ENCODE measurements around the gene ADCK1. TPM values are rescaled to one million over a fixed set of nuclear protein-coding genes. Genes with fewer than 3 reads are reported as not detected.

ADCK1 gene
- total RNA-seq, 4 donors from 2014 or later = 6.0 to 16.0 (median 9.0) TPM

DNA sequence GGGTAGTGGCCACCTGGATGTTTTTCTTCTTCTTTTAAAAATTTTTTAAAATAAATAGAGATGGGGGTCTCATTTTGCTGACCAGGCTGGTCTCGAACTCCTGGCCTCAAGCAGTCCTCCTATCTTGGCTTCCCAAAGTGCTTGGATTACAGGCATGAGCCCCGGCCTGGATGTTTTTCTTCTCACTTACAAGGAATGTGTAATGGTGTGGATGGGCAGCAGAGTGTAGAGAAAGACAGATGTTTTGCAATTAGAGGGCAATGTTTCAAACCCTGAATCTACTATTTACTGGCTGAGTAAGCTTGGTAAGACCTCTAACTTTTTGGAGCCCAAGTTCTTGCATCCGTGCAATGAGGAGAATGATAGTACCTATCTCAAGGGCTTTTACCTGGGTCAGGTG lies 48.1 kb downstream of the ADCK1 start:
- H3K9me3 ChIP-seq = no peaks in the 10 kb centered on the region
- H3K27ac ChIP-seq = no peak overlapping the region
- H3K36me3 ChIP-seq = no peaks in the 10 kb centered on the region
- WGBS = 88% methylated on average over 3 of the region's 3 CpGs
- H3K4me1 ChIP-seq = no peaks in the 10 kb centered on the region
- H3K27me3 ChIP-seq = no peaks in the 10 kb centered on the region
- DNase-seq (ENCODE audit: low spot score in 2 of 2) = no peak
- H3K4me3 ChIP-seq = no peak overlapping the region
- TF ChIP-seq, protein P1, sequence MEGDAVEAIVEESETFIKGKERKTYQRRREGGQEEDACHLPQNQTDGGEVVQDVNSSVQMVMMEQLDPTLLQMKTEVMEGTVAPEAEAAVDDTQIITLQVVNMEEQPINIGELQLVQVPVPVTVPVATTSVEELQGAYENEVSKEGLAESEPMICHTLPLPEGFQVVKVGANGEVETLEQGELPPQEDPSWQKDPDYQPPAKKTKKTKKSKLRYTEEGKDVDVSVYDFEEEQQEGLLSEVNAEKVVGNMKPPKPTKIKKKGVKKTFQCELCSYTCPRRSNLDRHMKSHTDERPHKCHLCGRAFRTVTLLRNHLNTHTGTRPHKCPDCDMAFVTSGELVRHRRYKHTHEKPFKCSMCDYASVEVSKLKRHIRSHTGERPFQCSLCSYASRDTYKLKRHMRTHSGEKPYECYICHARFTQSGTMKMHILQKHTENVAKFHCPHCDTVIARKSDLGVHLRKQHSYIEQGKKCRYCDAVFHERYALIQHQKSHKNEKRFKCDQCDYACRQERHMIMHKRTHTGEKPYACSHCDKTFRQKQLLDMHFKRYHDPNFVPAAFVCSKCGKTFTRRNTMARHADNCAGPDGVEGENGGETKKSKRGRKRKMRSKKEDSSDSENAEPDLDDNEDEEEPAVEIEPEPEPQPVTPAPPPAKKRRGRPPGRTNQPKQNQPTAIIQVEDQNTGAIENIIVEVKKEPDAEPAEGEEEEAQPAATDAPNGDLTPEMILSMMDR (IDR thresholded peaks at IDR 0.05) = no peak
- no peak for TF ChIP-seq EP300 (IDR thresholded peaks at IDR 0.05)
- TF ChIP-seq POLR2AphosphoS5 (IDR thresholded peaks at IDR 0.05) = no peak
- TF ChIP-seq POLR2A (IDR thresholded peaks at IDR 0.05) = no peak

DNA sequence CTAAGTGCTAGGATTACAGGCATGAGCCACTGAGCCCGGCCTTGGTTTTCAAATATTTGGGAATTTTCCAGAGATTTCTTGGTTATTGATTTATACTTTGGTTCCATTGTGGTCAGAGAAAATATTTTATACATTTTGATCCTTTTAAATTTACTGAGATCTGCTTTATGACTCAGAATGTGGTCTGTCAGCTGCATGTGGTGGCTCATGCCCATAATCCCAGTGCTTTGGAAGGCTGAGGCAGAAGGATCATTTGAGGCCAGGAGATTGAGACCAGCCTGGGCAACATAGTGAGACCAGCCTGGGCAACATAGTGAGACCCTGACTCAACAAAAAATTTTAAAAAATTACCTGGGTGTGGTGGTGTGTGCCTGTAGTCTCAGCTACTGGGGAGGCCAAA lies 49.8 kb downstream of the ADCK1 start:
- Histone ChIP-seq H3K36me3 (no peaks in the 10 kb centered on the region), H3K27me3 (no peaks in the 10 kb centered on the region), H3K27ac (no peak overlapping the region), H3K4me1 (no peaks in the 10 kb centered on the region), H3K9me3 (no peaks in the 10 kb centered on the region), H3K4me3 (no peak overlapping the region)
- DNase-seq (ENCODE audit: low spot score in 2 of 2) = no peak
- no peak for TF ChIP-seq POLR2AphosphoS5 (IDR thresholded peaks at IDR 0.05)
- TF ChIP-seq EP300 (IDR thresholded peaks at IDR 0.05) = no peak
- TF ChIP-seq, protein P1 (IDR thresholded peaks at IDR 0.05) = no peak
- no peak for TF ChIP-seq POLR2A (IDR thresholded peaks at IDR 0.05)
- 86% methylated on average over 1 of the region's 1 CpG for WGBS

DNA sequence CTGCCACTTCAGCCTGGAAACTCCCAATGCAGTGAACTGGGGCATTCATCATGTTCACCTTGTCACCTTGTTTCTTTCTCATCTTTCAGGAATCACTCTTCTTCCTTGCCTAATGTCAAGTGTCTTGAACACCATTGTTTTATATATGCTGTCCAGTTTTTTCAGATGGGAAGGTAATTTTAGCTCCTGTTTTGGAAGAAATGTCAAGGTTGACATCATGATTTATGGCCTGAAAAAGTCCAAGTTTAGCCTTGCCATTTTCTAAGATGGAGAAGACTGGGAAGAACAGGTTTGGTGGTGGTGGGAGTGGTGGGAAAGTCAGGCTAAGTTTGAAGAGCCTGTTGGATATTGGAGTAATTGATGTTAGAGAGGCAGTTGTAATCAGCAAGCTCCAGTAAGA lies 54.0 kb downstream of the ADCK1 start:
- H3K27me3 ChIP-seq = no peaks in the 10 kb centered on the region
- no peaks in the 10 kb centered on the region for H3K9me3 ChIP-seq
- H3K4me3 ChIP-seq = no peak overlapping the region
- no peaks in the 10 kb centered on the region for H3K4me1 ChIP-seq
- no peak for TF ChIP-seq EP300 (IDR thresholded peaks at IDR 0.05)
- TF ChIP-seq, protein P1 (IDR thresholded peaks at IDR 0.05) = no peak
- no peak for TF ChIP-seq POLR2A (IDR thresholded peaks at IDR 0.05)
- no peak for TF ChIP-seq POLR2AphosphoS5 (IDR thresholded peaks at IDR 0.05)
- no peaks in the 10 kb centered on the region for H3K36me3 ChIP-seq
- H3K27ac ChIP-seq = no peak overlapping the region
- DNase-seq (ENCODE audit: low spot score in 2 of 2) = no peak

DNA sequence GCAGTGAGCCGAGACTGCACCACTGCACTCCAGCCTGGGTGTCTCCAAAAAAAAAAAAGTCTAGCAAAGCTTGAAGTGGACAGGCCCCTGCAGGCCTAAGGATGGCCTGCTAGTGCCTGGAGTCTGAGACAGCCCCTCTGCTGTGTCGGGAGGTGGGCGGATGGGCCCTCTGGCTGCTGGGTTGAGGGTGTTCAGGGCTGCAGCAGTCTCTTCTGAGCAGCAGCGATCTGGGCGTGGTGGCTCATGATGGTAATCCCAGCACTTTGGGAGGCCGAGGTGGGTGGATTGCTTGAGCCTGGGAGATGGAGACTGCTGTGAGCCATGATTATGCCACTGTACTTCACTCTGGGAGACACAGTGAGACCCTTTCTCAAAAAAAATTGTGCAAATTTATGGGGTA lies 57.0 kb downstream of the ADCK1 start:
- no peak for DNase-seq (ENCODE audit: low spot score in 2 of 2)
- H3K27me3 ChIP-seq = no peaks in the 10 kb centered on the region
- 83% methylated on average over 6 of the region's 6 CpGs for WGBS
- H3K4me3 ChIP-seq = no peak overlapping the region
- no peaks in the 10 kb centered on the region for H3K9me3 ChIP-seq
- TF ChIP-seq POLR2A (IDR thresholded peaks at IDR 0.05) (no peak), POLR2AphosphoS5 (IDR thresholded peaks at IDR 0.05) (no peak), EP300 (IDR thresholded peaks at IDR 0.05) (no peak)
- TF ChIP-seq, protein P1 (IDR thresholded peaks at IDR 0.05) = no peak
- no peaks in the 10 kb centered on the region for H3K36me3 ChIP-seq
- H3K27ac ChIP-seq = no peak overlapping the region
- no peaks in the 10 kb centered on the region for H3K4me1 ChIP-seq

DNA sequence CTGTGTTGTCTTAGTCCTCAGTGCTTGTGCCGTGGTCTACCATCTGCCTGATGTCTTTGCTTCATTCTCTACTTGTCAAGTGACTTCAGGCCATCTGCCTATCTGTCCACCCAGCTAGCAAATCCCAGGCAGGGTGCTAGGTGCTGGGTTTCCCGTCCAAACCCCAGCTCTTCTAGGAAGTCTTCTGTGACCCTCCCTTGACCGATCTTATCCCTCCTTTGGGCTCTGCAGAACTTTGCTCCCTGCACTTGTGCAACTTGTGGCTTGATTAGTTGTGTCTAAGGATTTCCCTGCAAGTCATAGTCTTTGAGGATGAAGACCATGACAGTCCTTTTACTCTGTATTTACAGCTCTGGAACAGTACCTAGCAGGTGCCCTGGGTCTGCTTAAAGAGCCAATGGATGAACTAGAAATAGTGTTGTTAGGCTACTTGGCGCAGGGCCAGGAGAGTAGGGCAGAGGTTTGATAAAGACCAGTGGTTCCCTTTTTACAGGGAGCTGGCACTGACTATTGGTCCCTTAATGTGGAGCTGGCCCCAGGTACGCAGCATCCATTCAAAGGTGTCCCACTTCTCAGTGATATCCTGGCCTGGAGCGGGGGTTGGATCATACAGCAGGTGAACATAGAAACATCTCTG lies 60.1 kb downstream of the ADCK1 start:
- no peak for DNase-seq (ENCODE audit: low spot score in 2 of 2)
- WGBS = 92% methylated on average over 5 of the region's 6 CpGs
- TF ChIP-seq, protein P1 (IDR thresholded peaks at IDR 0.05) = no peak
- no peak for TF ChIP-seq EP300 (IDR thresholded peaks at IDR 0.05)
- TF ChIP-seq POLR2A (IDR thresholded peaks at IDR 0.05) = no peak
- no peak for TF ChIP-seq POLR2AphosphoS5 (IDR thresholded peaks at IDR 0.05)
- no peak overlapping the region for H3K4me3 ChIP-seq
- H3K9me3 ChIP-seq = no peaks in the 10 kb centered on the region
- H3K27ac ChIP-seq = no peak overlapping the region
- no peaks in the 10 kb centered on the region for H3K4me1 ChIP-seq
- H3K27me3 ChIP-seq = no peaks in the 10 kb centered on the region
- H3K36me3 ChIP-seq = no peaks in the 10 kb centered on the region

All from suprapubic skin (tissue), 4 donors.